ENCODE data around the gene HNRNPAB.

- TF ChIP-seq TAF1 (conservative IDR thresholded peaks at IDR 0.05), result no peak
- TF ChIP-seq SP1 (IDR thresholded peaks at IDR 0.05), result no peak
- TF ChIP-seq JUND (IDR thresholded peaks at IDR 0.05), result no peak
Measured at GRCh38 chr5:178186427-178186826, 17.9 kb upstream of the HNRNPAB start.
